PC-9 (cell line): ENCODE data around the gene KL. TPM values are rescaled to one million over a fixed set of nuclear protein-coding genes. Genes with fewer than 3 reads are reported as not detected.

Experiments
- BruUV-seq: library from RNA; stranded (reverse); fragments of 400-500 nt; replicated peaks from 2 replicates; lab custom pipeline; 2021; lab: Mats Ljungman, UMichigan
- CTCF ChIA-PET: fragments of 300-600 bp; sonication (Branson Sonifier 250); formaldehyde crosslinking; loops from one replicate; lab custom pipeline; 2022; ENCODE audit warnings: antibody characterized with exemption; lab: Charles Lee
- POLR2A ChIA-PET: fragments of 300-600 bp; sonication (Branson Sonifier 250); formaldehyde crosslinking; loops from one replicate; lab custom pipeline; 2022; ENCODE audit warnings: antibody characterized with exemption; ENCODE audit not compliant: unreplicated experiment; lab: Charles Lee
- DNase-seq, 2 experiments: peaks; one replicate each; pipeline versions ENCODE4 v3.0.0 to v3.0.0-alpha.2; 2015 to 2022; ENCODE audit warnings: mixed read lengths in 1 of 2
- H2AFZ ChIP-seq: fragments of 200-600 bp; sonication (generic); 2 replicates; pipeline ENCODE4 v1.8.1; 2017; ENCODE audit warnings: antibody characterized with exemption
- H3F3A ChIP-seq: fragments of 200-600 bp; sonication (generic); 2 replicates; pipeline ENCODE4 v1.8.1; 2017; ENCODE audit warnings: antibody characterized with exemption, mild to moderate bottlenecking, low read depth; ENCODE audit not compliant: insufficient read depth
- H3K27ac ChIP-seq: fragments of 200-600 bp; sonication (generic); 2 replicates; pipeline ENCODE4 v1.6.1; 2016; ENCODE audit warnings: mixed run types
- H3K27me3 ChIP-seq: fragments of 200-600 bp; sonication (generic); 2 replicates; pipeline ENCODE4 v1.6.1; 2016; ENCODE audit warnings: low read depth, mixed run types; ENCODE audit not compliant: insufficient read depth
- H3K36me3 ChIP-seq: fragments of 200-600 bp; sonication (generic); 2 replicates; pipeline ENCODE4 v1.6.1; 2016; ENCODE audit warnings: low read depth, mixed run types
- H3K4me1 ChIP-seq: fragments of 200-600 bp; sonication (generic); replicated peaks from 2 replicates; pipeline ENCODE4 v1.6.1; 2016; ENCODE audit warnings: mixed run types; ENCODE audit not compliant: insufficient read depth
- H3K4me2 ChIP-seq: fragments of 200-600 bp; sonication (generic); 2 replicates; pipeline ENCODE4 v1.6.1; 2017; ENCODE audit warnings: mixed run types
- H3K4me3 ChIP-seq: fragments of 200-600 bp; sonication (generic); 2 replicates; pipeline ENCODE4 v1.6.1; 2016; ENCODE audit warnings: mixed run types
- H3K79me2 ChIP-seq: fragments of 200-600 bp; sonication (generic); 2 replicates; pipeline ENCODE4 v1.6.1; 2017; ENCODE audit warnings: low read depth, mixed run types
- H3K9me2 ChIP-seq: fragments of 200-600 bp; sonication (generic); 2 replicates; pipeline ENCODE4 v1.8.1; 2017; ENCODE audit warnings: mild to moderate bottlenecking; ENCODE audit not compliant: insufficient read depth
- H3K9me3 ChIP-seq: fragments of 200-600 bp; sonication (generic); 2 replicates; pipeline ENCODE4 v1.8.1; 2016; ENCODE audit warnings: low read depth; ENCODE audit not compliant: insufficient read depth
- H4K20me1 ChIP-seq: fragments of 200-600 bp; sonication (generic); 2 replicates; pipeline ENCODE4 v1.8.1; 2017; ENCODE audit not compliant: insufficient read depth
- CTCF ChIP-seq: fragments of 200-600 bp; sonication (generic); conservative IDR thresholded peaks from 2 replicates; pipeline ENCODE4 v1.6.1; 2017; ENCODE audit warnings: mixed run types, antibody characterized with exemption, mild to moderate bottlenecking, moderate library complexity
- EZH2 ChIP-seq: fragments of 200-600 bp; sonication (generic); IDR thresholded peaks from 2 replicates; pipeline ENCODE4 v1.8.0; 2017; ENCODE audit warnings: antibody characterized with exemption, low read depth
- intact Hi-C: fragments of 100-400 bp; cut with micrococcal nuclease; formaldehyde crosslinking; loops from one replicate; pipeline ENCODE4 v1.10.0; 2022; ENCODE audit not compliant: unreplicated experiment
- total RNA-seq: library from RNA; stranded (reverse); gene quantifications from 2 replicates; pipeline ENCODE4 v1.2.3, GENCODE V29; 2021

KL gene
- total RNA-seq, 1 experiment from 2014 or later: 1.4 TPM

GRCh38 chr13:33025220-33025744 is 9.1 kb downstream of the KL start:
- ChIA-PET CTCF (no interaction called here), POLR2A (no interaction called here)
- no peak overlapping the region for H2AFZ ChIP-seq
- intact Hi-C loops: no loop called here
- H4K20me1 ChIP-seq: no peaks in the 10 kb centered on the region
- no peaks in the 10 kb centered on the region for H3K9me2 ChIP-seq
- H3K4me2 ChIP-seq: no peak overlapping the region
- no peak overlapping the region for H3K4me3 ChIP-seq
- no peaks in the 10 kb centered on the region for H3F3A ChIP-seq
- H3K79me2 ChIP-seq: no peaks in the 10 kb centered on the region
- no peaks in the 10 kb centered on the region for H3K36me3 ChIP-seq
- DNase-seq: no peak
- no peak overlapping the region for H3K27ac ChIP-seq
- H3K27me3 ChIP-seq: no peaks in the 10 kb centered on the region
- no peaks in the 10 kb centered on the region for H3K4me1 ChIP-seq
- no TSS peak for BruUV-seq
- H3K9me3 ChIP-seq: no peaks in the 10 kb centered on the region
- TF ChIP-seq CTCF: no peak
- no peak for TF ChIP-seq EZH2

- Histone ChIP-seq H3K79me2 (no peaks in the 10 kb centered on the region), H2AFZ (no peak overlapping the region), H3K4me1 (no peaks in the 10 kb centered on the region), H3F3A (no peaks in the 10 kb centered on the region), H3K9me3 (no peaks in the 10 kb centered on the region), H3K36me3 (no peaks in the 10 kb centered on the region), H4K20me1 (no peaks in the 10 kb centered on the region), H3K4me3 (no peak overlapping the region), H3K27me3 (no peaks in the 10 kb centered on the region), H3K9me2 (no peaks in the 10 kb centered on the region), H3K4me2 (no peak overlapping the region), H3K27ac (no peak overlapping the region)
- BruUV-seq: no TSS peak
- DNase-seq: no peak
- CTCF ChIA-PET: no interaction called here
- TF ChIP-seq CTCF: no peak
- TF ChIP-seq EZH2: no peak
- intact Hi-C loops: no loop called here
- POLR2A ChIA-PET: no interaction called here
These were observed 10.4 kb downstream of the KL start for GRCh38 chr13:33026489-33027152.

GRCh38 chr13:33028620-33029019 is 12.4 kb downstream of the KL start:
- TF ChIP-seq CTCF: no peak
- no peak for TF ChIP-seq EZH2
- no peak overlapping the region for H3K4me3 ChIP-seq
- DNase-seq: no peak
- no peaks in the 10 kb centered on the region for H3F3A ChIP-seq
- intact Hi-C loops: no loop called here
- H3K79me2 ChIP-seq: no peaks in the 10 kb centered on the region
- BruUV-seq: no TSS peak
- no peak overlapping the region for H2AFZ ChIP-seq
- no peaks in the 10 kb centered on the region for H3K27me3 ChIP-seq
- H3K9me2 ChIP-seq: no peaks in the 10 kb centered on the region
- H3K4me1 ChIP-seq: no peaks in the 10 kb centered on the region
- ChIA-PET POLR2A (no interaction called here), CTCF (no interaction called here)
- H3K36me3 ChIP-seq: no peaks in the 10 kb centered on the region
- peaks cover 5% of the 10 kb centered on the region; the same call in 1 of the 2 replicates for H3K9me3 ChIP-seq
- no peak overlapping the region for H3K4me2 ChIP-seq
- no peaks in the 10 kb centered on the region for H4K20me1 ChIP-seq
- no peak overlapping the region for H3K27ac ChIP-seq
